HepG2 (cell line): ENCODE measurements around the gene MMP17. TPM values are rescaled to one million over a fixed set of nuclear protein-coding genes. Genes with fewer than 3 reads are reported as not detected.

Experiments
- ATAC-seq: fragments of 200-7000 bp; cut with Tn5 transposase; 3 replicates; pipeline ENCODE4 v1.9.1; 2020; ENCODE audit warnings: mild to moderate bottlenecking, moderate library complexity
- BruUV-seq: library from RNA; stranded (reverse); fragments of 400-500 nt; replicated peaks from 2 replicates; lab custom pipeline; 2021; lab: Mats Ljungman, UMichigan
- CTCF ChIA-PET: fragments of 300-600 bp; formaldehyde crosslinking; extraction: SDS; loops from one replicate; lab custom pipeline; 2021; ENCODE audit warnings: low total read pairs, inconsistent platforms, low intra/inter-chr PET ratio; lab: Yijun Ruan, JAX
- POLR2A ChIA-PET: fragments of 350-600 bp; sonication (Branson Sonifier 250); formaldehyde crosslinking; loops from one replicate; lab custom pipeline; 2020; ENCODE audit warnings: antibody characterized with exemption, inconsistent platforms; lab: Yijun Ruan, JAX
- DNase-seq: peaks from one replicate; pipeline ENCODE4 v3.0.0-alpha.2; 2015; ENCODE audit warnings: low spot score
- FAIRE-seq: peaks from 3 replicates; lab custom pipeline; 2011; peaks lifted over from hg19 to GRCh38; lab: Jason Lieb, UNC
- H2AFZ ChIP-seq: one replicate; pipeline ENCODE4 v1.6.1; 2011; ENCODE audit warnings: low read length, inconsistent platforms
- H3K27ac ChIP-seq: fragments of 300-600 bp; 3 replicates; pipeline ENCODE4 v1.8.0; 2011; ENCODE audit warnings: mixed run types, mild to moderate bottlenecking, mixed read lengths, low read length, inconsistent platforms; ENCODE audit not compliant: insufficient read depth; ENCODE audit errors: extremely low read length
- H3K27me3 ChIP-seq, 2 experiments: fragments of 200-600 bp in 1 of 2; 2 replicates in 1 of 2; 3 replicates in 1 of 2; pipeline versions ENCODE4 v1.6.0 to v1.8.0; 2011; ENCODE audit warnings: low read length in 2 of 2, mild to moderate bottlenecking in 2 of 2, moderate library complexity in 2 of 2, inconsistent platforms in 1 of 2; ENCODE audit not compliant: insufficient read depth in 2 of 2, control insufficient read depth in 1 of 2
- H3K36me3 ChIP-seq, 2 experiments: fragments of 200-600 bp in 1 of 2; replicated peaks in 1 of 2; 2 replicates in 1 of 2; 3 replicates in 1 of 2; pipeline versions ENCODE4 v1.5.1 to v1.8.0; 2011; ENCODE audit warnings: low read length in 2 of 2, inconsistent platforms in 1 of 2; ENCODE audit not compliant: insufficient read depth in 2 of 2, control insufficient read depth in 1 of 2
- H3K4me1 ChIP-seq: 2 replicates; pipeline ENCODE4 v1.5.1; 2012; ENCODE audit warnings: low read length, inconsistent platforms; ENCODE audit not compliant: insufficient read depth
- H3K4me2 ChIP-seq: 2 replicates; pipeline ENCODE4 v1.6.0; 2011; ENCODE audit warnings: low read depth, low read length, inconsistent platforms
- H3K4me3 ChIP-seq, 3 experiments: fragments of 200-600 bp in 1 of 3; sonication (generic), shearing (Covaris generic) in 1 of 3; replicated peaks in 1 of 3; 2 replicates each; pipeline ENCODE4 v1.5.1; 2011 to 2016; ENCODE audit warnings: low read length in 3 of 3, inconsistent platforms in 2 of 3, low read depth in 2 of 3, mild to moderate bottlenecking in 2 of 3, control low read depth in 1 of 3, mixed read lengths in 1 of 3; ENCODE audit not compliant: insufficient read depth in 1 of 3
- H3K79me2 ChIP-seq: one replicate; pipeline ENCODE4 v1.6.1; 2011; ENCODE audit warnings: low read length, inconsistent platforms; ENCODE audit not compliant: insufficient read depth
- H3K9ac ChIP-seq: 2 replicates; pipeline ENCODE4 v1.6.0; 2011; ENCODE audit warnings: mild to moderate bottlenecking, low read depth, low read length, inconsistent platforms; ENCODE audit not compliant: insufficient read depth
- H3K9me3 ChIP-seq: 2 replicates; pipeline ENCODE4 v1.5.1; 2012; ENCODE audit warnings: mild to moderate bottlenecking, low read length
- H4K20me1 ChIP-seq: 2 replicates; pipeline ENCODE4 v1.6.0; 2011; ENCODE audit warnings: inconsistent platforms, mild to moderate bottlenecking, low read length, moderate library complexity; ENCODE audit not compliant: insufficient read depth
- AGO2 ChIP-seq: fragments of 200-400 bp; formaldehyde crosslinking; optimal IDR thresholded peaks from 2 replicates; pipeline ENCODE3; 2017; ENCODE audit warnings: mild to moderate bottlenecking, low read depth, low read length, moderate library complexity
- MZF1 ChIP-seq: sonication (generic); formaldehyde crosslinking; IDR thresholded peaks from 2 replicates; pipeline ENCODE4 v1.8.1; 2023; ENCODE audit warnings: mild to moderate bottlenecking, missing genetic modification reagents, borderline replicate concordance
- SP140L ChIP-seq: sonication (generic); formaldehyde crosslinking; IDR thresholded peaks from 2 replicates; pipeline ENCODE4 v1.4.0; 2020; ENCODE audit warnings: missing genetic modification reagents, borderline replicate concordance
- STAG1 ChIP-seq: sonication (generic); formaldehyde crosslinking; IDR thresholded peaks from 2 replicates; pipeline ENCODE4 v1.4.0; 2020; ENCODE audit warnings: missing genetic modification reagents
- WGBS: methylation state at CpG from one replicate; pipeline ENCODE4 v1.1.6; 2017; ENCODE audit warnings: low lambda C conversion rate; 5-methylcytosine and 5-hydroxymethylcytosine counted together
- in situ Hi-C: cut with HindIII; loops from 2 replicates; pipeline ENCODE4 v1.10.0; 2017; ENCODE audit warnings: low pct_unique_long_range_greater_than_20kb; ENCODE audit not compliant: extremely low pct_ligation_motif_present
- intact Hi-C: fragments of 100-400 bp; cut with micrococcal nuclease; formaldehyde crosslinking; loops from one replicate; pipeline ENCODE4 v1.10.0; 2022; ENCODE audit not compliant: unreplicated experiment
- polyA plus RNA-seq, 8 experiments: library from polyadenylated mRNA; depleted of rRNA in 3 of 8; stranded (reverse) in 7 of 8; unstranded in 1 of 8; fragments of >200 nt; fragmentation: Illumina TruSeq in 4 of 8; extraction: Trizol in 4 of 8; gene quantifications; 2 replicates each; pipeline versions ENCODE4 v1.2.1 to v1.2.3, GENCODE V29; 2011 to 2016; ENCODE audit warnings: low read depth in 4 of 8, missing spikeins in 1 of 8, mixed read lengths in 1 of 8; ENCODE audit not compliant: insufficient read depth in 1 of 8
- total RNA-seq, 5 experiments: library from RNA; depleted of rRNA; stranded (reverse); fragments of >200 nt; fragmentation: Illumina TruSeq; extraction: Trizol; gene quantifications; 2 replicates each; pipeline ENCODE4 v1.2.3, GENCODE V29; 2016; ENCODE audit warnings: low read depth in 1 of 5
- TF ChIP-seq, protein P1 (sequence below): sonication (generic); formaldehyde crosslinking; IDR thresholded peaks from 2 replicates; pipeline ENCODE4 v1.5.0; 2020; ENCODE audit warnings: mild to moderate bottlenecking, missing genetic modification reagents
- TF ChIP-seq, protein P2 (sequence below): sonication (generic); formaldehyde crosslinking; IDR thresholded peaks from 2 replicates; pipeline ENCODE4 v1.8.0; 2022; ENCODE audit warnings: missing genetic modification reagents, mild to moderate bottlenecking, moderate library complexity, borderline replicate concordance
- TF ChIP-seq, protein P3 (sequence below): sonication (generic); formaldehyde crosslinking; IDR thresholded peaks from 2 replicates; pipeline ENCODE4 v1.5.0; 2020; ENCODE audit warnings: mild to moderate bottlenecking, missing genetic modification reagents, moderate library complexity
- TF ChIP-seq, protein P4 (sequence below): sonication (generic); formaldehyde crosslinking; IDR thresholded peaks from 2 replicates; pipeline ENCODE4 v1.4.0; 2020; ENCODE audit warnings: missing genetic modification reagents

The MMP17 gene
- total and polyA plus RNA-seq, 2 of the 13 experiments (the other 11 are each of a cell fraction or from before 2014, with no cell fraction given), result 0.55 to 0.80 TPM

DNA sequence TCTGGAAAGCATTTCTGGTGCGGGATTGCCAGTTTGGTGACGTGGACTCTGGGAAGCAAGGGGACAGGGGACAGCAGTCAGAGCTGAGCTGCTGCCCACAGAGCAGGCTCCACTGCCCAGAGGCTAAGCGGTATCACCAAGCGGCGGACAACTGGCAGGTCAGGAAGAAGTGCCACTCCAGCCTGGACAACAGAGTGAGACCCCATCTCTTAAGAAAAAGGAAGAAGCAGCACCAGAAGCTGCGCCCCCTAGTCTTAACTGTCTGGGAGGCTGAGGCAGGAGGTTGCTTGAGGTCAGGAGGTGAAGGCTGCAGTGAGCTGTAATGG lies 31.8 kb upstream of the MMP17 start:
- Histone ChIP-seq H4K20me1 (no peaks in the 10 kb centered on the region), H2AFZ (no peak overlapping the region), H3K27me3 (no peaks in the 10 kb centered on the region), H3K27ac (no peak overlapping the region), H3K4me3 (no peak overlapping the region), H3K36me3 (peaks cover 16 to 36% of the 10 kb centered on the region in 2 experiments; a peak in 4 of 5 replicates), H3K4me1 (no peaks in the 10 kb centered on the region), H3K79me2 (no peaks in the 10 kb centered on the region), H3K9ac (no peak overlapping the region), H3K4me2 (no peak overlapping the region), H3K9me3 (no peaks in the 10 kb centered on the region)
- in situ Hi-C loops, result no loop called here
- TF ChIP-seq, protein P1, sequence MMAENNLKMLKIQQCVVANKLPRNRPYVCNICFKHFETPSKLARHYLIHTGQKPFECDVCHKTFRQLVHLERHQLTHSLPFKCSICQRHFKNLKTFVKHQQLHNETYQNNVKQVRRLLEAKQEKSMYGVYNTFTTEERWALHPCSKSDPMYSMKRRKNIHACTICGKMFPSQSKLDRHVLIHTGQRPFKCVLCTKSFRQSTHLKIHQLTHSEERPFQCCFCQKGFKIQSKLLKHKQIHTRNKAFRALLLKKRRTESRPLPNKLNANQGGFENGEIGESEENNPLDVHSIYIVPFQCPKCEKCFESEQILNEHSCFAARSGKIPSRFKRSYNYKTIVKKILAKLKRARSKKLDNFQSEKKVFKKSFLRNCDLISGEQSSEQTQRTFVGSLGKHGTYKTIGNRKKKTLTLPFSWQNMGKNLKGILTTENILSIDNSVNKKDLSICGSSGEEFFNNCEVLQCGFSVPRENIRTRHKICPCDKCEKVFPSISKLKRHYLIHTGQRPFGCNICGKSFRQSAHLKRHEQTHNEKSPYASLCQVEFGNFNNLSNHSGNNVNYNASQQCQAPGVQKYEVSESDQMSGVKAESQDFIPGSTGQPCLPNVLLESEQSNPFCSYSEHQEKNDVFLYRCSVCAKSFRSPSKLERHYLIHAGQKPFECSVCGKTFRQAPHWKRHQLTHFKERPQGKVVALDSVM (CRISPR knock-in tag), result peak; percentile 48
- TF ChIP-seq MZF1 (CRISPR knock-in tag), result no peak
- ChIA-PET CTCF (no interaction called here), POLR2A (no interaction called here)
- ATAC-seq, result no peak
- WGBS, result 95% methylated on average over 6 of the region's 6 CpGs
- BruUV-seq, result no TSS peak
- no peak for DNase-seq
- FAIRE-seq, result no peak
- intact Hi-C loops, result no loop called here

DNA sequence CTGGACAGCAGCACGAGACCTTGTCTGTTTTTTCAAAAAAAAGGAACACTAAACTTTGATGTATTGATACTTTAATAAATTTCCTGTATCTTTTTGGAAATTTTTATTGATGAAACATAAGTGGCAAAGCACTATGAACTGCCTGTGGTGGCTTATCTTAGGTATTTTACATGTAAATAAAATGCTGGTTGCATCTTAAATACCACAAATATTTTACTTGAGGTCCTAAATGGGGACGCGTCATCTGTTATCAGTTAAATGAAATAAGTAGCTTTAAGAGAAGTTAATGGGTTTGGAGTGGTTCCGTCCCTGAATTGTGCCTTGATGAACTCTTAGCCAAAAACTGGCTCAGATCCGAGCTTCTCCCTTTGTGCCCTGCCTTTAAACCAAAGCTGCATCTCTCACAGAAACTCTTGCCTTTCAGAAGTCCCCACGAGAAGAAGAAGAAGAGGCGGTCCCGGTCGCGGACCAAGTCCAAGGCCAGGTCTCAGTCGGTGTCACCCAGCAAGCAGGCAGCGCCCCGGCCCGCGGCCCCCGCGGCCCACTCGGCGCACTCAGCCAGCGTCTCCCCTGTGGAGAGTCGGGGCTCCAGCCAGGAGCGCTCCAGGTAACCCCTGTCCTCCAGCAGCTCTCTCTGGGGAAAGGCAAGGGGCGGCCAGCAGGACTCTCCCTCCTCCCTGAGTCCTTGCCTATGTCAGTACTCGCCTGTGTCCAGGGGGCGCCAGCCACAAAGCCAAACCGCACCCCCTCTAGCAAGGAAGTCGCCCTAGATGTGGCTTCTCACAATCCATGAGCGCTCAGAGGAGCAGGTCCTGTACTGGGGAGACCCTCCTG lies 31.2 kb upstream of the MMP17 start:
- intact Hi-C loops, result no loop called here
- ChIA-PET POLR2A (no interaction called here), CTCF (no interaction called here)
- H3K79me2 ChIP-seq, result no peaks in the 10 kb centered on the region
- DNase-seq (no peak), ATAC-seq (peak; percentile 25), FAIRE-seq (no peak)
- no peaks in the 10 kb centered on the region for H4K20me1 ChIP-seq
- peaks cover 17 to 30% of the 10 kb centered on the region in 2 experiments; a peak in 4 of 5 replicates for H3K36me3 ChIP-seq
- no peaks in the 10 kb centered on the region for H3K9me3 ChIP-seq
- H3K9ac ChIP-seq, result no peak overlapping the region
- in situ Hi-C loops, result no loop called here
- no peak overlapping the region for H2AFZ ChIP-seq
- H3K27me3 ChIP-seq, result no peaks in the 10 kb centered on the region
- BruUV-seq, result no TSS peak
- H3K4me3 ChIP-seq, result no peak overlapping the region
- no peak overlapping the region for H3K4me2 ChIP-seq
- 95% methylated on average over 21 of the region's 28 CpGs for WGBS
- no peak overlapping the region for H3K27ac ChIP-seq
- H3K4me1 ChIP-seq, result no peaks in the 10 kb centered on the region
- TF ChIP-seq STAG1 (CRISPR knock-in tag), result peak; percentile 43; the same call in 1 of the 2 replicates
- no peak for TF ChIP-seq SP140L (CRISPR knock-in tag)
- TF ChIP-seq, protein P2, sequence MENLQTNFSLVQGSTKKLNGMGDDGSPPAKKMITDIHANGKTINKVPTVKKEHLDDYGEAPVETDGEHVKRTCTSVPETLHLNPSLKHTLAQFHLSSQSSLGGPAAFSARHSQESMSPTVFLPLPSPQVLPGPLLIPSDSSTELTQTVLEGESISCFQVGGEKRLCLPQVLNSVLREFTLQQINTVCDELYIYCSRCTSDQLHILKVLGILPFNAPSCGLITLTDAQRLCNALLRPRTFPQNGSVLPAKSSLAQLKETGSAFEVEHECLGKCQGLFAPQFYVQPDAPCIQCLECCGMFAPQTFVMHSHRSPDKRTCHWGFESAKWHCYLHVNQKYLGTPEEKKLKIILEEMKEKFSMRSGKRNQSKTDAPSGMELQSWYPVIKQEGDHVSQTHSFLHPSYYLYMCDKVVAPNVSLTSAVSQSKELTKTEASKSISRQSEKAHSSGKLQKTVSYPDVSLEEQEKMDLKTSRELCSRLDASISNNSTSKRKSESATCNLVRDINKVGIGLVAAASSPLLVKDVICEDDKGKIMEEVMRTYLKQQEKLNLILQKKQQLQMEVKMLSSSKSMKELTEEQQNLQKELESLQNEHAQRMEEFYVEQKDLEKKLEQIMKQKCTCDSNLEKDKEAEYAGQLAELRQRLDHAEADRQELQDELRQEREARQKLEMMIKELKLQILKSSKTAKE (CRISPR knock-in tag), result no peak
- TF ChIP-seq AGO2, result peak; percentile 72
- TF ChIP-seq, protein P3, sequence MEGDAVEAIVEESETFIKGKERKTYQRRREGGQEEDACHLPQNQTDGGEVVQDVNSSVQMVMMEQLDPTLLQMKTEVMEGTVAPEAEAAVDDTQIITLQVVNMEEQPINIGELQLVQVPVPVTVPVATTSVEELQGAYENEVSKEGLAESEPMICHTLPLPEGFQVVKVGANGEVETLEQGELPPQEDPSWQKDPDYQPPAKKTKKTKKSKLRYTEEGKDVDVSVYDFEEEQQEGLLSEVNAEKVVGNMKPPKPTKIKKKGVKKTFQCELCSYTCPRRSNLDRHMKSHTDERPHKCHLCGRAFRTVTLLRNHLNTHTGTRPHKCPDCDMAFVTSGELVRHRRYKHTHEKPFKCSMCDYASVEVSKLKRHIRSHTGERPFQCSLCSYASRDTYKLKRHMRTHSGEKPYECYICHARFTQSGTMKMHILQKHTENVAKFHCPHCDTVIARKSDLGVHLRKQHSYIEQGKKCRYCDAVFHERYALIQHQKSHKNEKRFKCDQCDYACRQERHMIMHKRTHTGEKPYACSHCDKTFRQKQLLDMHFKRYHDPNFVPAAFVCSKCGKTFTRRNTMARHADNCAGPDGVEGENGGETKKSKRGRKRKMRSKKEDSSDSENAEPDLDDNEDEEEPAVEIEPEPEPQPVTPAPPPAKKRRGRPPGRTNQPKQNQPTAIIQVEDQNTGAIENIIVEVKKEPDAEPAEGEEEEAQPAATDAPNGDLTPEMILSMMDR (CRISPR knock-in tag), result peak; percentile 33; the same call in 1 of the 2 replicates
- TF ChIP-seq, protein P4, sequence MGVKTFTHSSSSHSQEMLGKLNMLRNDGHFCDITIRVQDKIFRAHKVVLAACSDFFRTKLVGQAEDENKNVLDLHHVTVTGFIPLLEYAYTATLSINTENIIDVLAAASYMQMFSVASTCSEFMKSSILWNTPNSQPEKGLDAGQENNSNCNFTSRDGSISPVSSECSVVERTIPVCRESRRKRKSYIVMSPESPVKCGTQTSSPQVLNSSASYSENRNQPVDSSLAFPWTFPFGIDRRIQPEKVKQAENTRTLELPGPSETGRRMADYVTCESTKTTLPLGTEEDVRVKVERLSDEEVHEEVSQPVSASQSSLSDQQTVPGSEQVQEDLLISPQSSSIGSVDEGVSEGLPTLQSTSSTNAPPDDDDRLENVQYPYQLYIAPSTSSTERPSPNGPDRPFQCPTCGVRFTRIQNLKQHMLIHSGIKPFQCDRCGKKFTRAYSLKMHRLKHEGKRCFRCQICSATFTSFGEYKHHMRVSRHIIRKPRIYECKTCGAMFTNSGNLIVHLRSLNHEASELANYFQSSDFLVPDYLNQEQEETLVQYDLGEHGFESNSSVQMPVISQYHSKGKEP (CRISPR knock-in tag), result no peak
